HCT116 (cell line): ENCODE data around the gene GARNL3.

ENCODE experiments used
- CTCF ChIP-seq, 3 experiments: fragments of 200-600 bp in 1 of 3; sonication (generic) in 1 of 3; IDR thresholded peaks in 2 of 3; conservative IDR thresholded peaks in 1 of 3; 2 replicates each; pipeline ENCODE4 v1.5.1; 2012 to 2017; ENCODE audit warnings: low read depth in 2 of 3, low read length in 2 of 3, antibody characterized with exemption in 1 of 3, borderline replicate concordance in 1 of 3, control low read depth in 1 of 3, mild to moderate bottlenecking in 1 of 3, mixed read lengths in 1 of 3, mixed run types in 1 of 3, moderate library complexity in 1 of 3; ENCODE audit not compliant: insufficient read depth in 1 of 3
- EGR1 ChIP-seq: IDR thresholded peaks from 2 replicates; pipeline ENCODE4 v1.6.1; 2012; ENCODE audit warnings: low read depth
- FOSL1 ChIP-seq: IDR thresholded peaks from 2 replicates; pipeline ENCODE4 v1.6.1; 2012; ENCODE audit warnings: low read depth
- JUND ChIP-seq: IDR thresholded peaks from 2 replicates; pipeline ENCODE4 v1.6.1; 2012
- POLR2A ChIP-seq: IDR thresholded peaks from 2 replicates; pipeline ENCODE4 v1.7.0; 2011; ENCODE audit warnings: borderline replicate concordance; ENCODE audit not compliant: insufficient read depth, insufficient read length; ENCODE audit errors: extremely low read depth
- POLR2AphosphoS5 ChIP-seq: IDR thresholded peaks from 2 replicates; pipeline ENCODE4 v1.6.1; 2011; ENCODE audit warnings: mild to moderate bottlenecking, low read depth, low read length, moderate library complexity
- SP1 ChIP-seq: IDR thresholded peaks from 2 replicates; pipeline ENCODE4 v1.6.1; 2012; ENCODE audit warnings: low read depth
- SRF ChIP-seq: IDR thresholded peaks from 2 replicates; pipeline ENCODE4 v1.6.1; 2012; ENCODE audit warnings: low read depth
- TCF7L2 ChIP-seq: IDR thresholded peaks from 2 replicates; pipeline ENCODE4 v1.7.0; 2011; ENCODE audit warnings: borderline replicate concordance, inconsistent platforms; ENCODE audit not compliant: insufficient read depth, insufficient read length; ENCODE audit errors: extremely low read depth
- TF ChIP-seq, protein P1 (sequence below): IDR thresholded peaks from 2 replicates; pipeline ENCODE4 v1.6.1; 2012
- TF ChIP-seq, protein P2 (sequence below): IDR thresholded peaks from 2 replicates; pipeline ENCODE4 v1.6.1; 2012; ENCODE audit warnings: low read depth
- TF ChIP-seq, protein P3 (sequence below): IDR thresholded peaks from 2 replicates; pipeline ENCODE4 v1.6.1; 2012

DNA sequence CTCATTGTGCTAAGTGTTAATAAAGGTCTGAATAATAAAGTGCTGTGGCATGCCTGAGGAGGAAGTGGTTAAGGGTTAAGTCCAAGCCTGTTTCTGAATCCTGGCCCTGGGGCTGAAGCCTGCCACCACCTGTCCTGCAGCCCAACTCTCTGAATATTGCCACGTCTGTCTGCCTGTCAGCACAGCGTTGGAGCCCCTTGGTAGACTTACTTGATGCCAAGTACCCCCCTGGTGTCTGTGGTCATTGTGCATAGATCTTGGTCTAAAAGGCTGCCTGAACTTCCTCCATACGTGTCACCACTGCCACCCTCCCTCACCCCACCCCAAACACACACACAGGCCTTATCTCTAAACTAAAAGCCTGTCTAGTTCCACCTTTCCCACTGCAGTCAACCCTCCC lies 97.0 kb downstream of the GARNL3 start:
- TF ChIP-seq, protein P1, sequence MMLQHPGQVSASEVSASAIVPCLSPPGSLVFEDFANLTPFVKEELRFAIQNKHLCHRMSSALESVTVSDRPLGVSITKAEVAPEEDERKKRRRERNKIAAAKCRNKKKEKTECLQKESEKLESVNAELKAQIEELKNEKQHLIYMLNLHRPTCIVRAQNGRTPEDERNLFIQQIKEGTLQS = no peak
- TF ChIP-seq CTCF (IDR thresholded peaks at IDR 0.05 in 2 of 3, conservative IDR thresholded peaks at IDR 0.05 in 1 of 3; ENCODE audit: borderline replicate concordance in 1 of 3, insufficient read depth in 1 of 3, low read depth in 2 of 3, low read length in 2 of 3) (no peak), SRF (no peak), POLR2AphosphoS5 (no peak), SP1 (no peak), FOSL1 (no peak), EGR1 (no peak), JUND (no peak), POLR2A (no peak), TCF7L2 (no peak)
- TF ChIP-seq, protein P2, sequence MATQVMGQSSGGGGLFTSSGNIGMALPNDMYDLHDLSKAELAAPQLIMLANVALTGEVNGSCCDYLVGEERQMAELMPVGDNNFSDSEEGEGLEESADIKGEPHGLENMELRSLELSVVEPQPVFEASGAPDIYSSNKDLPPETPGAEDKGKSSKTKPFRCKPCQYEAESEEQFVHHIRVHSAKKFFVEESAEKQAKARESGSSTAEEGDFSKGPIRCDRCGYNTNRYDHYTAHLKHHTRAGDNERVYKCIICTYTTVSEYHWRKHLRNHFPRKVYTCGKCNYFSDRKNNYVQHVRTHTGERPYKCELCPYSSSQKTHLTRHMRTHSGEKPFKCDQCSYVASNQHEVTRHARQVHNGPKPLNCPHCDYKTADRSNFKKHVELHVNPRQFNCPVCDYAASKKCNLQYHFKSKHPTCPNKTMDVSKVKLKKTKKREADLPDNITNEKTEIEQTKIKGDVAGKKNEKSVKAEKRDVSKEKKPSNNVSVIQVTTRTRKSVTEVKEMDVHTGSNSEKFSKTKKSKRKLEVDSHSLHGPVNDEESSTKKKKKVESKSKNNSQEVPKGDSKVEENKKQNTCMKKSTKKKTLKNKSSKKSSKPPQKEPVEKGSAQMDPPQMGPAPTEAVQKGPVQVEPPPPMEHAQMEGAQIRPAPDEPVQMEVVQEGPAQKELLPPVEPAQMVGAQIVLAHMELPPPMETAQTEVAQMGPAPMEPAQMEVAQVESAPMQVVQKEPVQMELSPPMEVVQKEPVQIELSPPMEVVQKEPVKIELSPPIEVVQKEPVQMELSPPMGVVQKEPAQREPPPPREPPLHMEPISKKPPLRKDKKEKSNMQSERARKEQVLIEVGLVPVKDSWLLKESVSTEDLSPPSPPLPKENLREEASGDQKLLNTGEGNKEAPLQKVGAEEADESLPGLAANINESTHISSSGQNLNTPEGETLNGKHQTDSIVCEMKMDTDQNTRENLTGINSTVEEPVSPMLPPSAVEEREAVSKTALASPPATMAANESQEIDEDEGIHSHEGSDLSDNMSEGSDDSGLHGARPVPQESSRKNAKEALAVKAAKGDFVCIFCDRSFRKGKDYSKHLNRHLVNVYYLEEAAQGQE = no peak
- TF ChIP-seq, protein P3, sequence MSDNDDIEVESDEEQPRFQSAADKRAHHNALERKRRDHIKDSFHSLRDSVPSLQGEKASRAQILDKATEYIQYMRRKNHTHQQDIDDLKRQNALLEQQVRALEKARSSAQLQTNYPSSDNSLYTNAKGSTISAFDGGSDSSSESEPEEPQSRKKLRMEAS = no peak
